ENCODE measurements around the gene ASB10.

Gene ASB10

DNA sequence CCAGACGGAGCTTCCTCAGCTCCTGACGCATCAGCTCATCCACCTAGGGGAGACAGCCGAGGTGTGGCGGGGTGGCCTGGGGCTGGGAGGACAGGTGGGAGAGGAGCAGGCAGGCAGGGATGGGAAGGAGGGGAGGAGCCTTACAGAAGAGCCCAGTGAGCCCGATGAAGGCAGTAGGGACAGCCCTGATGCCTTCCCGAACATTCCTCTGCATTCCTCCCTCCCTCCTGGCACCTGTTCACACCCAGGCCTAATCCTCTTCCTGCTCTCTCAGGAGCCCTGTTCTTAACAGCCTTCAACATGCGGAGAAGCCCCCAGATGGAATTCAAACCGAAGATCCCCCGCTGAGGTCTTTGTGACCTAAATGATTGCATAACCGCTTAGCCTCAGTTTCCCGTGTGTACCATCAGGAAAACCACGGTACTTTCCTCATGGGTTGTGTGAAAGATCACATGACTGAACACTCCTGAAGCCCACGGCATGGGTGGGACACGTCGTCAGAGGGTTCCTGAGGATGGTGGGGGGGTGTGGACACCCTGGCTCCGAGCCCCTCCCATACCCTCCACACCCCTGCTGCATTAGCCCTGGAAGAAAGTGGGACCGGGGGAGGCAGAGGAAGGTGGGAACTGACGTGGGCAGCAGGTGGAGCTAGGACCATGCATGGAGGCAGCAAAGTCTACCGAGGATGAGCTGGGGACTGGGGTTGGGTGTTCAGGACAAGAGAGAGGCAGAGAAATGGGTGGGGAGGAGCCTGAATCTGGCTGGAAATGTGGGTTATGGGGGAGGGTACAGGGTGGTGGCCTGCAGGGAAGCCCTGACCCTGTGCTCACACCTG lies 8.8 kb upstream of the ASB10 start:
- no peak overlapping the region for H3K4me3 ChIP-seq (ENCODE audit: control insufficient read depth in 1 of 7, extremely low read depth in 1 of 7, insufficient read depth in 4 of 7, low read depth in 2 of 7, low read length in 6 of 7)
- H3K4me1 ChIP-seq (ENCODE audit: control extremely low read depth in 1 of 4, control insufficient read depth in 4 of 4, insufficient read depth in 4 of 4, low read length in 3 of 4): peaks cover 0 to 5% (median 0%) of the 10 kb centered on the region in 4 experiments
- H3K27me3 ChIP-seq (replicated peaks in 2 of 5; ENCODE audit: control insufficient read depth in 4 of 5, insufficient read depth in 5 of 5, low read length in 4 of 5): peaks cover 0 to 17% (median 14%) of the 10 kb centered on the region in 5 experiments
- ChIA-PET POLR2A (no interaction called here), CTCF (interaction anchor here (0.7 to 1.7 kb wide), 3 partner anchors 19 to 85 kb away, joined by 3 read pairs; no protein-coding TSS in a partner anchor)
- H3K9me3 ChIP-seq (ENCODE audit: control extremely low read depth in 1 of 5, control insufficient read depth in 4 of 5, insufficient read depth in 2 of 5, low read depth in 1 of 5, low read length in 4 of 5): no peaks in the 10 kb centered on the region
- WGBS (ENCODE audit: insufficient coverage): 52% methylated on average over 8 of the region's 19 CpGs
- no peaks in the 10 kb centered on the region for H3K36me3 ChIP-seq (ENCODE audit: control insufficient read depth in 4 of 4, insufficient read depth in 4 of 4, low read length in 3 of 4)
- peak in 1 of 3 donors; percentile 7 for DNase-seq
- no peak overlapping the region for H3K27ac ChIP-seq (ENCODE audit: insufficient read depth in 1 of 2, low read depth in 1 of 2, low read length in 2 of 2, poor library complexity in 1 of 2, severe bottlenecking in 2 of 2)

GRCh38 chr7:151194188-151194587 lies 7.1 kb upstream of the ASB10 start:
- H3K36me3 ChIP-seq (ENCODE audit: control insufficient read depth in 4 of 4, insufficient read depth in 4 of 4, low read length in 3 of 4): no peaks in the 10 kb centered on the region
- ChIA-PET CTCF (interaction anchor here (0.8 to 1.7 kb wide), 2 partner anchors 26 to 83 kb away, joined by 3 read pairs; no protein-coding TSS in a partner anchor), POLR2A (interaction anchor here (0.6 kb wide), 1 partner anchor 13 kb away, joined by 3 read pairs; no protein-coding TSS in a partner anchor)
- peaks cover 0 to 5% (median 0%) of the 10 kb centered on the region in 4 experiments for H3K4me1 ChIP-seq (ENCODE audit: control extremely low read depth in 1 of 4, control insufficient read depth in 4 of 4, insufficient read depth in 4 of 4, low read length in 3 of 4)
- no peaks in the 10 kb centered on the region for H3K9me3 ChIP-seq (ENCODE audit: control extremely low read depth in 1 of 5, control insufficient read depth in 4 of 5, insufficient read depth in 2 of 5, low read depth in 1 of 5, low read length in 4 of 5)
- 38% methylated on average over 3 of the region's 7 CpGs for whole genome bisulfite sequencing (ENCODE audit: insufficient coverage)
- DNase-seq: no peak
- H3K27ac ChIP-seq (ENCODE audit: insufficient read depth in 1 of 2, low read depth in 1 of 2, low read length in 2 of 2, poor library complexity in 1 of 2, severe bottlenecking in 2 of 2): no peak overlapping the region
- H3K27me3 ChIP-seq (replicated peaks in 2 of 5; ENCODE audit: control insufficient read depth in 4 of 5, insufficient read depth in 5 of 5, low read length in 4 of 5): peaks cover 0 to 20% (median 14%) of the 10 kb centered on the region in 5 experiments
- no peak overlapping the region for H3K4me3 ChIP-seq (ENCODE audit: control insufficient read depth in 1 of 7, extremely low read depth in 1 of 7, insufficient read depth in 4 of 7, low read depth in 2 of 7, low read length in 6 of 7)

- CTCF ChIA-PET: interaction anchor here (0.8 kb wide), 1 partner anchor 25 kb away, joined by 3 read pairs; no protein-coding TSS in a partner anchor
- WGBS (ENCODE audit: insufficient coverage): 98% methylated on average over 7 of the region's 14 CpGs
- no peaks in the 10 kb centered on the region for H3K9me3 ChIP-seq (ENCODE audit: control extremely low read depth in 1 of 5, control insufficient read depth in 4 of 5, insufficient read depth in 2 of 5, low read depth in 1 of 5, low read length in 4 of 5)
- POLR2A ChIA-PET: interaction anchor here (0.6 kb wide), 1 partner anchor 12 kb away, joined by 3 read pairs; no protein-coding TSS in a partner anchor
- H3K4me3 ChIP-seq (ENCODE audit: control insufficient read depth in 1 of 7, extremely low read depth in 1 of 7, insufficient read depth in 4 of 7, low read depth in 2 of 7, low read length in 6 of 7): no peak overlapping the region
- peaks cover 0 to 20% (median 14%) of the 10 kb centered on the region in 5 experiments for H3K27me3 ChIP-seq (replicated peaks in 2 of 5; ENCODE audit: control insufficient read depth in 4 of 5, insufficient read depth in 5 of 5, low read length in 4 of 5)
- H3K27ac ChIP-seq (ENCODE audit: insufficient read depth in 1 of 2, low read depth in 1 of 2, low read length in 2 of 2, poor library complexity in 1 of 2, severe bottlenecking in 2 of 2): no peak overlapping the region
- peaks cover 0 to 5% (median 0%) of the 10 kb centered on the region in 4 experiments for H3K4me1 ChIP-seq (ENCODE audit: control extremely low read depth in 1 of 4, control insufficient read depth in 4 of 4, insufficient read depth in 4 of 4, low read length in 3 of 4)
- no peaks in the 10 kb centered on the region for H3K36me3 ChIP-seq (ENCODE audit: control insufficient read depth in 4 of 4, insufficient read depth in 4 of 4, low read length in 3 of 4)
- no peak for DNase-seq
These were observed 6.3 kb upstream of the ASB10 start for GRCh38 chr7:151193203-151193978.

DNA sequence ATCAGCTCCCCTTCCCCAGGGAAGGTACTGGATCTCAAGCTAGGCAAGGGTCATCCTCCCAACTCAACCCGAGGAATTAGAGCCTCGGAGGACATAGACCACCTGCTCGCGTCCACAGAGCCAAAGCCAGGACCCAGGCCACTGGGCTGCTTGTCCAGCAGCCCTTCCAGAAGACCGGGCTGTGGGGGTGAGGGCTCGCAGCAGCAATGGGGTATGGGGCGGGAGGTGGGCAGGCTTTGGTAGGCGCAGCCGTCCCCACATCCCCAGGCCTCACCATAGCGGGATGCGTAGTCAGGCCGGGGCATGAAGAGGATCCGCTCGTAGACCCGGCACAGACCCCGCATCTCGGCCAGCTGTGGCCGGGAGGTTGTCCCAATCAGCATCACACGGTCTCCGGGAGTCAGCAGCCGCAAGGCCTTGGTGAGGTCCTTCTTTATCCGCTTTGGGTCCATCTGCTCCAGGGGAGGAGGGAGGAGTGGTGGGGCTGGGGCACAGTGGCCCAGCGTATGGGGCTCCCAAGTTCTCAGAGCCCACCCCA lies 5.0 kb upstream of the ASB10 start:
- Histone ChIP-seq H3K9me3 (ENCODE audit: control extremely low read depth in 1 of 5, control insufficient read depth in 4 of 5, insufficient read depth in 2 of 5, low read depth in 1 of 5, low read length in 4 of 5) (no peaks in the 10 kb centered on the region), H3K4me3 (ENCODE audit: control insufficient read depth in 1 of 7, extremely low read depth in 1 of 7, insufficient read depth in 4 of 7, low read depth in 2 of 7, low read length in 6 of 7) (no peak overlapping the region), H3K4me1 (ENCODE audit: control extremely low read depth in 1 of 4, control insufficient read depth in 4 of 4, insufficient read depth in 4 of 4, low read length in 3 of 4) (peaks cover 0 to 5% (median 0%) of the 10 kb centered on the region in 4 experiments), H3K27ac (ENCODE audit: insufficient read depth in 1 of 2, low read depth in 1 of 2, low read length in 2 of 2, poor library complexity in 1 of 2, severe bottlenecking in 2 of 2) (no peak overlapping the region), H3K36me3 (ENCODE audit: control insufficient read depth in 4 of 4, insufficient read depth in 4 of 4, low read length in 3 of 4) (no peaks in the 10 kb centered on the region), H3K27me3 (replicated peaks in 2 of 5; ENCODE audit: control insufficient read depth in 4 of 5, insufficient read depth in 5 of 5, low read length in 4 of 5) (peaks cover 0 to 22% (median 14%) of the 10 kb centered on the region in 5 experiments)
- no peak for DNase-seq
- CTCF ChIA-PET: interaction anchor here (1.2 kb wide), 1 partner anchor 28 kb away, joined by 4 read pairs; no protein-coding TSS in a partner anchor
- WGBS (ENCODE audit: insufficient coverage): 98% methylated on average over 19 of the region's 23 CpGs
- POLR2A ChIA-PET: no interaction called here

- Histone ChIP-seq H3K4me1 (ENCODE audit: control extremely low read depth in 1 of 4, control insufficient read depth in 4 of 4, insufficient read depth in 4 of 4, low read length in 3 of 4) (peaks cover 0 to 5% (median 0%) of the 10 kb centered on the region in 4 experiments), H3K27me3 (replicated peaks in 2 of 5; ENCODE audit: control insufficient read depth in 4 of 5, insufficient read depth in 5 of 5, low read length in 4 of 5) (peaks cover 0 to 22% (median 14%) of the 10 kb centered on the region in 5 experiments), H3K27ac (ENCODE audit: insufficient read depth in 1 of 2, low read depth in 1 of 2, low read length in 2 of 2, poor library complexity in 1 of 2, severe bottlenecking in 2 of 2) (no peak overlapping the region), H3K4me3 (ENCODE audit: control insufficient read depth in 1 of 7, extremely low read depth in 1 of 7, insufficient read depth in 4 of 7, low read depth in 2 of 7, low read length in 6 of 7) (no peak overlapping the region), H3K36me3 (ENCODE audit: control insufficient read depth in 4 of 4, insufficient read depth in 4 of 4, low read length in 3 of 4) (no peaks in the 10 kb centered on the region), H3K9me3 (ENCODE audit: control extremely low read depth in 1 of 5, control insufficient read depth in 4 of 5, insufficient read depth in 2 of 5, low read depth in 1 of 5, low read length in 4 of 5) (no peaks in the 10 kb centered on the region)
- CTCF ChIA-PET: interaction anchor here (0.8 to 1.2 kb wide), 2 partner anchors 9 to 28 kb away, joined by 3 to 4 read pairs; no protein-coding TSS in a partner anchor
- POLR2A ChIA-PET: no interaction called here
- DNase-seq: no peak
- WGBS (ENCODE audit: insufficient coverage): 83% methylated on average over 11 of the region's 12 CpGs
These were observed 4.5 kb upstream of the ASB10 start for GRCh38 chr7:151191544-151191943.

- Histone ChIP-seq H3K9me3 (ENCODE audit: control extremely low read depth in 1 of 5, control insufficient read depth in 4 of 5, insufficient read depth in 2 of 5, low read depth in 1 of 5, low read length in 4 of 5) (no peaks in the 10 kb centered on the region), H3K4me1 (ENCODE audit: control extremely low read depth in 1 of 4, control insufficient read depth in 4 of 4, insufficient read depth in 4 of 4, low read length in 3 of 4) (no peaks in the 10 kb centered on the region), H3K36me3 (ENCODE audit: control insufficient read depth in 4 of 4, insufficient read depth in 4 of 4, low read length in 3 of 4) (no peaks in the 10 kb centered on the region), H3K27me3 (replicated peaks in 2 of 5; ENCODE audit: control insufficient read depth in 4 of 5, insufficient read depth in 5 of 5, low read length in 4 of 5) (peaks cover 0 to 7% (median 0%) of the 10 kb centered on the region in 5 experiments), H3K4me3 (ENCODE audit: control insufficient read depth in 1 of 7, extremely low read depth in 1 of 7, insufficient read depth in 4 of 7, low read depth in 2 of 7, low read length in 6 of 7) (no peak overlapping the region), H3K27ac (ENCODE audit: insufficient read depth in 1 of 2, low read depth in 1 of 2, low read length in 2 of 2, poor library complexity in 1 of 2, severe bottlenecking in 2 of 2) (no peak overlapping the region)
- 100% methylated on average over 1 of the region's 4 CpGs for WGBS (ENCODE audit: insufficient coverage)
- POLR2A ChIA-PET: no interaction called here
- DNase-seq: no peak
- CTCF ChIA-PET: interaction anchor here (0.6 kb wide), 1 partner anchor 116 kb away, joined by 4 read pairs; no protein-coding TSS in a partner anchor
These were observed 2.0 kb upstream of the ASB10 start for GRCh38 chr7:151189038-151189437.
